Caco-2 (cell line): ENCODE results near the gene FAHD1. TPM values are rescaled to one million over a fixed set of nuclear protein-coding genes. Genes with fewer than 3 reads are reported as not detected.

Experiments used
- BruUV-seq: library from RNA; stranded (reverse); fragments of 400-500 nt; replicated peaks from 2 replicates; lab custom pipeline; 2021; lab: Mats Ljungman, UMichigan
- CTCF ChIA-PET: fragments of 300-600 bp; sonication (Branson Sonifier 250); formaldehyde crosslinking; loops from one replicate; lab custom pipeline; 2022; ENCODE audit warnings: antibody characterized with exemption; lab: Charles Lee
- POLR2A ChIA-PET: fragments of 300-600 bp; sonication (Branson Sonifier 250); formaldehyde crosslinking; loops from one replicate; lab custom pipeline; 2022; ENCODE audit warnings: antibody characterized with exemption; lab: Charles Lee
- DNase-seq, 2 experiments: peaks; one replicate each; pipeline versions ENCODE4 v3.0.0 to v3.0.0-alpha.2; 2020 to 2022
- H3K27me3 ChIP-seq: replicated peaks from 2 replicates; pipeline ENCODE4 v1.6.0; 2011; ENCODE audit warnings: low read length; ENCODE audit not compliant: control insufficient read depth, insufficient read depth
- H3K36me3 ChIP-seq: 2 replicates; pipeline ENCODE4 v1.5.1; 2011; ENCODE audit warnings: low read length; ENCODE audit not compliant: control insufficient read depth, insufficient read depth
- H3K4me1 ChIP-seq: fragments of 250-450 bp; sonication (Bioruptor Pico); 2 replicates; pipeline ENCODE4 v1.5.1; 2020; ENCODE audit warnings: mild to moderate bottlenecking
- H3K4me3 ChIP-seq: 2 replicates; pipeline ENCODE4 v1.5.1; 2011; ENCODE audit warnings: low read depth, mild to moderate bottlenecking, control low read depth, low read length
- H3K9me3 ChIP-seq: fragments of 250-450 bp; sonication (Bioruptor Pico); 2 replicates; pipeline ENCODE4 v1.5.1; 2020; ENCODE audit warnings: mild to moderate bottlenecking, moderate library complexity
- H3K27ac Mint-ChIP-seq: one replicate; pipeline ENCODE4 v1.8.0; 2022; ENCODE audit warnings: mixed read lengths; ENCODE audit not compliant: unreplicated experiment
- H3K27me3 Mint-ChIP-seq: one replicate; pipeline ENCODE4 v1.8.0; 2022; ENCODE audit warnings: mixed read lengths; ENCODE audit not compliant: insufficient read depth, unreplicated experiment
- H3K36me3 Mint-ChIP-seq: one replicate; pipeline ENCODE4 v1.8.0; 2022; ENCODE audit warnings: mild to moderate bottlenecking, mixed read lengths; ENCODE audit not compliant: insufficient read depth, unreplicated experiment
- H3K4me1 Mint-ChIP-seq: one replicate; pipeline ENCODE4 v1.8.0; 2022; ENCODE audit warnings: low read depth, mixed read lengths; ENCODE audit not compliant: unreplicated experiment
- H3K4me3 Mint-ChIP-seq: one replicate; pipeline ENCODE4 v1.8.0; 2022; ENCODE audit warnings: mild to moderate bottlenecking, moderate library complexity, mixed read lengths; ENCODE audit not compliant: unreplicated experiment
- H3K9me3 Mint-ChIP-seq: one replicate; pipeline ENCODE4 v1.8.0; 2022; ENCODE audit warnings: mixed read lengths; ENCODE audit not compliant: unreplicated experiment
- intact Hi-C: fragments of 100-400 bp; cut with micrococcal nuclease; formaldehyde crosslinking; loops from one replicate; pipeline ENCODE4 v1.10.0; 2022; ENCODE audit not compliant: unreplicated experiment
- total RNA-seq: library from RNA; stranded (reverse); gene quantifications from 2 replicates; pipeline ENCODE4 v1.2.3, GENCODE V29; 2022
- TF ChIP-seq, protein P1 (sequence below), 2 experiments: fragments of 200-600 bp in 1 of 2; IDR thresholded peaks; 1 replicate in 1 of 2; 2 replicates in 1 of 2; pipeline versions ENCODE4 v1.5.1 to v1.8.0; 2011 to 2022; ENCODE audit warnings: antibody characterized with exemption in 1 of 2, control low read depth in 1 of 2, inconsistent platforms in 1 of 2, low read depth in 1 of 2, low read length in 1 of 2, mild to moderate bottlenecking in 1 of 2, moderate library complexity in 1 of 2; ENCODE audit not compliant: insufficient read depth in 1 of 2, severe bottlenecking in 1 of 2, unreplicated experiment in 1 of 2

Gene FAHD1
- total RNA-seq, 1 experiment from 2014 or later: 16.5 TPM

- BruUV-seq: no TSS peak
- CTCF ChIA-PET: no interaction called here
- Mint-ChIP-seq H3K4me1 (no peaks in the 10 kb centered on the region), H3K27ac (no peak overlapping the region), H3K27me3 (no peaks in the 10 kb centered on the region), H3K4me3 (no peak overlapping the region), H3K9me3 (no peaks in the 10 kb centered on the region), H3K36me3 (no peaks in the 10 kb centered on the region)
- Histone ChIP-seq H3K9me3 (no peaks in the 10 kb centered on the region), H3K4me3 (no peak overlapping the region), H3K27me3 (no peaks in the 10 kb centered on the region), H3K36me3 (no peaks in the 10 kb centered on the region), H3K4me1 (peaks cover 13% of the 10 kb centered on the region; the same call in 1 of the 2 replicates)
- POLR2A ChIA-PET: no interaction called here
- TF ChIP-seq, protein P1, sequence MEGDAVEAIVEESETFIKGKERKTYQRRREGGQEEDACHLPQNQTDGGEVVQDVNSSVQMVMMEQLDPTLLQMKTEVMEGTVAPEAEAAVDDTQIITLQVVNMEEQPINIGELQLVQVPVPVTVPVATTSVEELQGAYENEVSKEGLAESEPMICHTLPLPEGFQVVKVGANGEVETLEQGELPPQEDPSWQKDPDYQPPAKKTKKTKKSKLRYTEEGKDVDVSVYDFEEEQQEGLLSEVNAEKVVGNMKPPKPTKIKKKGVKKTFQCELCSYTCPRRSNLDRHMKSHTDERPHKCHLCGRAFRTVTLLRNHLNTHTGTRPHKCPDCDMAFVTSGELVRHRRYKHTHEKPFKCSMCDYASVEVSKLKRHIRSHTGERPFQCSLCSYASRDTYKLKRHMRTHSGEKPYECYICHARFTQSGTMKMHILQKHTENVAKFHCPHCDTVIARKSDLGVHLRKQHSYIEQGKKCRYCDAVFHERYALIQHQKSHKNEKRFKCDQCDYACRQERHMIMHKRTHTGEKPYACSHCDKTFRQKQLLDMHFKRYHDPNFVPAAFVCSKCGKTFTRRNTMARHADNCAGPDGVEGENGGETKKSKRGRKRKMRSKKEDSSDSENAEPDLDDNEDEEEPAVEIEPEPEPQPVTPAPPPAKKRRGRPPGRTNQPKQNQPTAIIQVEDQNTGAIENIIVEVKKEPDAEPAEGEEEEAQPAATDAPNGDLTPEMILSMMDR (IDR thresholded peaks at IDR 0.05; ENCODE audit: insufficient read depth in 1 of 2, low read depth in 1 of 2, low read length in 1 of 2, severe bottlenecking in 1 of 2, unreplicated experiment in 1 of 2): no peak
- peak in 1 of 2 experiments; percentile 19 for DNase-seq
- intact Hi-C loops: no loop called here
Observed at GRCh38 chr16:1832838-1833454, 5.9 kb downstream of the FAHD1 start.

DNA sequence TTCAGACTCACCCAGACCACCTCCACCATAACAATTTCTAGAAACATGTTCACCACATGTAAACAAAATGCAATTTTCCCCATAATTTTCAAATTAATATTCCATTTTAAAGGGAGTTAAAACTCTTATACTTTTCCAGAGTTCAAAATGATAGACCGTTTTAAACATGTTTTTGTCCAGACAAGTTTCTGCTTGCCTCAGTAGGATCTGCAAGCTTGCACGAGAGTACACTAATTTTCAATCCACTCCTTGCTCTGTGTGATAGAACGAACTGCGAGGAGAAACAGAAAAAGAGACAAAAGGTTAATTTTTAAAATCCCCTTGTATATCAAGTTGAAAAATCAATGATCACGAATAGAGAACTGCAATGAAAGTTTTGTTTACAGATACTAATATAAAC, 7.1 kb downstream of the FAHD1 start:
- no peak for DNase-seq
- no TSS peak for BruUV-seq
- Histone ChIP-seq H3K36me3 (no peaks in the 10 kb centered on the region), H3K9me3 (no peaks in the 10 kb centered on the region), H3K27me3 (no peaks in the 10 kb centered on the region), H3K4me1 (peaks cover 4% of the 10 kb centered on the region; the same call in 1 of the 2 replicates), H3K4me3 (no peak overlapping the region)
- H3K27me3 Mint-ChIP-seq: no peaks in the 10 kb centered on the region
- ChIA-PET POLR2A (no interaction called here), CTCF (no interaction called here)
- TF ChIP-seq, protein P1 (IDR thresholded peaks at IDR 0.05; ENCODE audit: insufficient read depth in 1 of 2, low read depth in 1 of 2, low read length in 1 of 2, severe bottlenecking in 1 of 2, unreplicated experiment in 1 of 2): no peak
- intact Hi-C loops: no loop called here
- no peaks in the 10 kb centered on the region for H3K9me3 Mint-ChIP-seq
- H3K4me3 Mint-ChIP-seq: no peak overlapping the region
- H3K4me1 Mint-ChIP-seq: no peaks in the 10 kb centered on the region
- H3K27ac Mint-ChIP-seq: no peak overlapping the region
- no peaks in the 10 kb centered on the region for H3K36me3 Mint-ChIP-seq

- CTCF ChIA-PET: no interaction called here
- Mint-ChIP-seq H3K9me3 (no peaks in the 10 kb centered on the region), H3K36me3 (no peaks in the 10 kb centered on the region), H3K27ac (no peak overlapping the region), H3K4me1 (no peaks in the 10 kb centered on the region), H3K27me3 (no peaks in the 10 kb centered on the region), H3K4me3 (no peak overlapping the region)
- no peak overlapping the region for H3K4me3 ChIP-seq
- no peaks in the 10 kb centered on the region for H3K27me3 ChIP-seq
- POLR2A ChIA-PET: no interaction called here
- no peaks in the 10 kb centered on the region for H3K36me3 ChIP-seq
- no peaks in the 10 kb centered on the region for H3K9me3 ChIP-seq
- no TSS peak for BruUV-seq
- TF ChIP-seq, protein P1 (IDR thresholded peaks at IDR 0.05; ENCODE audit: insufficient read depth in 1 of 2, low read depth in 1 of 2, low read length in 1 of 2, severe bottlenecking in 1 of 2, unreplicated experiment in 1 of 2): no peak
- no peaks in the 10 kb centered on the region for H3K4me1 ChIP-seq
- DNase-seq: no peak
- intact Hi-C loops: no loop called here
Observed at GRCh38 chr16:1839554-1839953, 12.5 kb downstream of the FAHD1 start.
